Gastrocnemius medialis (tissue), 4 donors: ENCODE results near the gene NPTX1. TPM values are rescaled to one million over a fixed set of nuclear protein-coding genes. Genes with fewer than 3 reads are reported as not detected.

Experiments used
- ATAC-seq, 2 donors: fragments of 150-250 bp; one replicate each; pipeline ENCODE4 v1.9.1; 2016
- DNase-seq, 2 donors: peaks; one replicate each; pipeline ENCODE4 v3.0.0-alpha.2; 2019
- H3K27ac ChIP-seq, 4 donors: fragments of 200-600 bp; sonication (generic); 1 replicate in 1 of 4; 2 replicates in 3 of 4; pipeline ENCODE4 v1.5.1; 2016 to 2018; ENCODE audit warnings: mild to moderate bottlenecking in 2 of 4, moderate library complexity in 1 of 4
- H3K27me3 ChIP-seq, 3 donors: fragments of 200-600 bp; sonication (generic) in 2 of 3; 1 replicate in 1 of 3; 2 replicates in 2 of 3; pipeline versions ENCODE4 v1.5.1 to v1.6.0; 2016 to 2019; ENCODE audit warnings: mild to moderate bottlenecking in 1 of 3, moderate library complexity in 1 of 3
- H3K36me3 ChIP-seq, 2 donors: fragments of 200-600 bp; sonication (generic) in 1 of 2; one replicate each; pipeline ENCODE4 v1.5.1; 2017 to 2018
- H3K4me1 ChIP-seq, 2 donors: fragments of 200-600 bp; sonication (generic) in 1 of 2; one replicate each; pipeline ENCODE4 v1.5.1; 2016 to 2017; ENCODE audit warnings: mild to moderate bottlenecking in 2 of 2
- H3K4me3 ChIP-seq, 4 donors: fragments of 200-600 bp; sonication (generic) in 3 of 4; 1 replicate in 1 of 4; 2 replicates in 3 of 4; pipeline ENCODE4 v1.5.1; 2016 to 2019; ENCODE audit warnings: mild to moderate bottlenecking in 2 of 4
- H3K9me3 ChIP-seq, 3 donors: fragments of 200-600 bp; sonication (generic) in 2 of 3; 1 replicate in 1 of 3; 2 replicates in 2 of 3; pipeline ENCODE4 v1.5.1; 2016 to 2019
- POLR2A ChIP-seq, 2 donors: fragments of 450-650 bp; IDR thresholded peaks; one replicate each; pipeline ENCODE4 v1.6.1; 2017; ENCODE audit warnings: antibody characterized with exemption in 2 of 2, mild to moderate bottlenecking in 2 of 2, moderate library complexity in 2 of 2
- in situ Hi-C, 4 donors: fragments of 200-750 bp; cut with MboI; loops; one replicate each; pipeline versions ENCODE4 v1.15.0 to v1.8.0; 2017; ENCODE audit warnings: low sequenced_read_pairs in 4 of 4
- intact Hi-C: fragments of 100-400 bp; cut with DNase I; formaldehyde crosslinking; loops from one replicate; pipeline ENCODE4 v1.15.1; 2023; ENCODE audit warnings: low total_unique reads
- total RNA-seq, 4 donors: library from RNA; depleted of rRNA; stranded (reverse); fragments of >200 nt; gene quantifications; one replicate each; pipeline versions ENCODE4 v1.1.0 to v1.2.3, GENCODE V29; 2016
- TF ChIP-seq, protein P1 (sequence below), 5 experiments: fragments of 450-650 bp in 3 of 5; fragments of 200-600 bp in 2 of 5; sonication (generic) in 2 of 5; IDR thresholded peaks in 4 of 5; conservative IDR thresholded peaks in 1 of 5; 1 replicate in 4 of 5; 2 replicates in 1 of 5; pipeline ENCODE4 v1.5.1; 2016 to 2019; ENCODE audit warnings: antibody characterized with exemption in 5 of 5, mild to moderate bottlenecking in 3 of 5, moderate library complexity in 3 of 5

NPTX1 gene
- total RNA-seq, 4 donors from 2014 or later = 0.07 to 2.4 (median 0.21) TPM

DNA sequence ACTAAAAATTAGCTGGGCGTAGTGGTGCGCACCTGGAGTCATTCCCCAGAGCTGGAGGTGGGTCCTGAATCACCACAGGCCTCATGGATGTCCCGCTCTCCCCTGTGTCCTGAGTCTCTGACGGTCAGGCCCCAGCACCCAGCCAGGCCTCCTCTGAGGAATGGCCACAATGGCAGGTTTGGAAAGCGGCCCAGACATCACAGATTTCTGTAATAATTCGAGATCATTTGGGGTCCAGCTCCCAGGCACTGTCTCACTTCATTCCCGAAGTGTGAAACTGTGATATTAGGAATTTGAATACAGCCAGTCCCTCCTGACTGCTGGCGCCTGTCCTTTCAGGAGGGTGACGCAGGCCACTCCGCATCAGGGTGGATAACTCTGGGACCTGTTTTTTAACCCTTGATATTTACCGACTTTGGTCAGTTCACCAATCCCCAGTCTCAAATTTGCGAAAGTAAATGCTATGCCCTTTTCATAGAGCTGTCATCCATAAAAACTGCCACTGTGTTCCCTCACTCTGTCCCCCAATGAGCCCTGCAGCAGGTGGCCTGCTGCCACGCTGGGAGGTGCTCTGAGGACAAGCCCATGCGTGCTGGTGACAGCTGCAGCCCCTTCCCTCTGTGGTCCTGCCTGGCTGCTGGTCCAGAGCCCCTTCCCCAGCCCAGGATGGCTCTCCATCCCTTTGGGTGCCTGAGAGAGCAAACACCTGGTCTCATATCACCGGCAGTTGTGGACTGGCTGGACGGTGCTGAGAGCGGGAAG lies 39.9 kb upstream of the NPTX1 start:
- in situ Hi-C loops = no loop called here
- Histone ChIP-seq H3K27ac (no peak overlapping the region), H3K9me3 (no peaks in the 10 kb centered on the region), H3K36me3 (no peaks in the 10 kb centered on the region), H3K4me1 (no peaks in the 10 kb centered on the region), H3K27me3 (peaks cover 0 to 8% (median 0%) of the 10 kb centered on the region in 3 donors), H3K4me3 (no peak overlapping the region)
- TF ChIP-seq POLR2A (IDR thresholded peaks at IDR 0.05) = no peak
- TF ChIP-seq, protein P1, sequence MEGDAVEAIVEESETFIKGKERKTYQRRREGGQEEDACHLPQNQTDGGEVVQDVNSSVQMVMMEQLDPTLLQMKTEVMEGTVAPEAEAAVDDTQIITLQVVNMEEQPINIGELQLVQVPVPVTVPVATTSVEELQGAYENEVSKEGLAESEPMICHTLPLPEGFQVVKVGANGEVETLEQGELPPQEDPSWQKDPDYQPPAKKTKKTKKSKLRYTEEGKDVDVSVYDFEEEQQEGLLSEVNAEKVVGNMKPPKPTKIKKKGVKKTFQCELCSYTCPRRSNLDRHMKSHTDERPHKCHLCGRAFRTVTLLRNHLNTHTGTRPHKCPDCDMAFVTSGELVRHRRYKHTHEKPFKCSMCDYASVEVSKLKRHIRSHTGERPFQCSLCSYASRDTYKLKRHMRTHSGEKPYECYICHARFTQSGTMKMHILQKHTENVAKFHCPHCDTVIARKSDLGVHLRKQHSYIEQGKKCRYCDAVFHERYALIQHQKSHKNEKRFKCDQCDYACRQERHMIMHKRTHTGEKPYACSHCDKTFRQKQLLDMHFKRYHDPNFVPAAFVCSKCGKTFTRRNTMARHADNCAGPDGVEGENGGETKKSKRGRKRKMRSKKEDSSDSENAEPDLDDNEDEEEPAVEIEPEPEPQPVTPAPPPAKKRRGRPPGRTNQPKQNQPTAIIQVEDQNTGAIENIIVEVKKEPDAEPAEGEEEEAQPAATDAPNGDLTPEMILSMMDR (IDR thresholded peaks at IDR 0.05 in 4 of 5, conservative IDR thresholded peaks at IDR 0.05 in 1 of 5) = no peak
- intact Hi-C loops = no loop called here
- ATAC-seq = no peak
- no peak for DNase-seq

- DNase-seq (no peak), ATAC-seq (no peak)
- H3K4me1 ChIP-seq = no peaks in the 10 kb centered on the region
- in situ Hi-C loops = no loop called here
- no peaks in the 10 kb centered on the region for H3K9me3 ChIP-seq
- H3K36me3 ChIP-seq = no peaks in the 10 kb centered on the region
- peaks cover 0 to 10% (median 5%) of the 10 kb centered on the region in 3 donors for H3K27me3 ChIP-seq
- no peak overlapping the region for H3K27ac ChIP-seq
- no peak overlapping the region for H3K4me3 ChIP-seq
- intact Hi-C loops = no loop called here
- TF ChIP-seq, protein P1 (IDR thresholded peaks at IDR 0.05 in 4 of 5, conservative IDR thresholded peaks at IDR 0.05 in 1 of 5) = no peak
- no peak for TF ChIP-seq POLR2A (IDR thresholded peaks at IDR 0.05)
These were observed 37.5 kb upstream of the NPTX1 start for GRCh38 chr17:80513892-80514291.

DNA sequence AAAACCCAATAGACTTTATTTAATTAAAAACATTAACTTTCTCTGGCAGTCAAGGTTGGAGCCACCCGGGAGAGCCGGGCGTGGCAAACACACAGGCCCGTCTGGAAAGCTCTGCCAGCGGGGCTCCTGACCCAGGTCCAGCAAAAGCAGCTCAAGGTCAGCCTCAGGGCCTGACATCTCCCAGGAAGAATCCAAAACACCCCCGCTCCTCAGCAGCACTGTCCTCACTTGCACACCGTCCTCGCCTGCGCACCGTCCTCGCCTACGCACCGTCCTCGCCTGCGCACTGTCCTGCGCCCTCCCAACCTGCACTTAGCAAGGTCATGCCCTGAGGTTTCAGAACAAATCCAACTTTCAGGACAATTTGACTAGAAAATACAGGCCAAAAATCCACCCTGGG lies 36.8 kb upstream of the NPTX1 start:
- in situ Hi-C loops = no loop called here
- intact Hi-C loops = no loop called here

DNA sequence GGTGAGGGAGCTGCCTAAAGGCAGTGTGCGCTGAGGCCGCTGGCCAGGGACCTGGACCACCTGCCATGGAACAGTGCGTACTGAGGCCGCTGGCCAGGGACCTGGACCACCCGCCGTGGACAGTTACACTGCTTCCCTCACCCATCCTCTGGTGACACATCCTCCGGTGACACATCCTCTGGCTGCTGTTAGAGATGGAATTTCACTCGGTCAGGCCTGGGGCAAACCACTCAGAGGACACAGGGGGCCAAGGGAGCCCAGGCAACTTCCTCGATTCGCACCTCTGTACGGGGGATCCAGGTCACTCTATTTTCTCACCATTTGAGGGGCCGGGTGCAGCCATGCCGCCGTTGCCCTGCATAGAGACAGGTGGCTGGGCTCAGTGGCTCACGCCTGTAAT lies 35.8 kb upstream of the NPTX1 start:
- in situ Hi-C loops = no loop called here

More for the DNA sequence above, 36.8 kb upstream of the NPTX1 start:
- Histone ChIP-seq H3K4me3 (no peak overlapping the region), H3K27me3 (peaks cover 0 to 10% (median 5%) of the 10 kb centered on the region in 3 donors), H3K27ac (no peak overlapping the region), H3K4me1 (no peaks in the 10 kb centered on the region), H3K36me3 (no peaks in the 10 kb centered on the region), H3K9me3 (no peaks in the 10 kb centered on the region)
- TF ChIP-seq, protein P1 (IDR thresholded peaks at IDR 0.05 in 4 of 5, conservative IDR thresholded peaks at IDR 0.05 in 1 of 5) = no peak
- TF ChIP-seq POLR2A (IDR thresholded peaks at IDR 0.05) = no peak
- ATAC-seq (no peak), DNase-seq (no peak)

More for the DNA sequence above, 35.8 kb upstream of the NPTX1 start:
- intact Hi-C loops = no loop called here
- Histone ChIP-seq H3K4me3 (no peak overlapping the region), H3K36me3 (no peaks in the 10 kb centered on the region), H3K27ac (no peak overlapping the region), H3K27me3 (peaks cover 0 to 10% (median 5%) of the 10 kb centered on the region in 3 donors), H3K9me3 (no peaks in the 10 kb centered on the region), H3K4me1 (no peaks in the 10 kb centered on the region)
- DNase-seq (no peak), ATAC-seq (no peak)
- TF ChIP-seq, protein P1 (IDR thresholded peaks at IDR 0.05 in 4 of 5, conservative IDR thresholded peaks at IDR 0.05 in 1 of 5) = no peak
- no peak for TF ChIP-seq POLR2A (IDR thresholded peaks at IDR 0.05)
